ENCODE data around the gene NT5DC4.
A peak's percentile ranks its signal among the peaks of the same experiment; 100 is the strongest.

The NT5DC4 gene

DNA sequence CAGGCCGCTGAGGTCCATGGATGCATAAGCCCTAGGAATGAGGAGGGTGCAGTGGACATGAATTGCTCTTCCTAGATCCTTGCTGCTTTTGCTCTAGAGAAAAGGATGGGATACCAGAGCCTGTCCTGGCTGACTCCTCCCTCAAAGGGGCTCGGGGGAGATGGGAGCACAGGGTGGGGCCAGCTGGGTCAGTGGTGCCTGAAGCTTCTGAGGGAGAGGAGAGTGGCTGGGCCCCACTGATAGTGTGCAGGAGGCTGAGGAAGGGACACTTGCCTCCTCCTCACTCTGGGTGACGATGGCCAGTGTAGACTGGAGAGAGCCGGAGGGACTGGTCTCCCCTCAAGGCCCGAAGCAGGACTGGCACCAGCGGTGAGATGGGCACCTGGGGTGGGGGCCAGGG, at the start of gene NT5DC4:
Gene NT5DC4 (plus strand): TSS at position 236 of the 400 bp plus-strand sequence. CDS start 60 bp downstream, at position 296.
- DNase-seq (ENCODE audit: low spot score): no peak

DNA sequence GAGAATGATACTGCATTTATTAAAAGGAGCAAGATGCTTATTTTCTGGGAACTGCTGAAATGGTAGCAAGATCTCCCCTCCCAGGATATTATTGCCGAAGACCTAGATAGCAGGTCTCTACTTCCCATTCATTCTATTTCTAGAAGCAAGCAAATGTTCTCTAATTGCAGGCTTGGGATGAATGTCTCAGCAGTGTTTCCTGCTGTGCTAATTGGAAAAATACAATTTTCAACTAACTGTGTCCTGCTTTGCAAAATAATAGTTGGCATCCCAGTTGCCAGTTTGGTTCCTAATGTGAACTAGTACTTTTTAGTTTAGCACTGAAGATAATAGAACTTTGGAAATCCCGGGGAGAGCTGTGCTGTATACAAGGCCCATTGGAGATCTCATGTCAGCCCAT, 49.0 kb upstream of the NT5DC4 start:
- no peak for DNase-seq (ENCODE audit: low spot score)

DNA sequence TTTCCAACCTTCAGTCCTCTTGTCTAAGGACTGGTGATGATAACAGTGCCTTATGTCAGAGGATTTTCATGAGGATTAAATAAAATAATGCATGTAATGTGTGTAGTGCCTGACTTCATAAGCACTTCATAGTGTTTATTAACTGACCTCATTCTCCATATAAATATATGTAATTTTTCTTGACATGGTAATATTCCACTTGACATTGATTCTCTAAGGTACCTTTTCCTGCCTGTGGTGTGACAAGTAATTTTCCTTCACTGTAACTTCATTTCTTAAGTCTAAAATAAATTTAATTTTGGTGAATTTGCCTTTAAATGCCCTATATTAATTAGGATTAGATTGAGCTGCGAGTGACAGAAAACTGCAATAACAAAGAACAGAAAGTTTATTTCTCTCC, 47.8 kb upstream of the NT5DC4 start:
- DNase-seq (ENCODE audit: low spot score): no peak

DNA sequence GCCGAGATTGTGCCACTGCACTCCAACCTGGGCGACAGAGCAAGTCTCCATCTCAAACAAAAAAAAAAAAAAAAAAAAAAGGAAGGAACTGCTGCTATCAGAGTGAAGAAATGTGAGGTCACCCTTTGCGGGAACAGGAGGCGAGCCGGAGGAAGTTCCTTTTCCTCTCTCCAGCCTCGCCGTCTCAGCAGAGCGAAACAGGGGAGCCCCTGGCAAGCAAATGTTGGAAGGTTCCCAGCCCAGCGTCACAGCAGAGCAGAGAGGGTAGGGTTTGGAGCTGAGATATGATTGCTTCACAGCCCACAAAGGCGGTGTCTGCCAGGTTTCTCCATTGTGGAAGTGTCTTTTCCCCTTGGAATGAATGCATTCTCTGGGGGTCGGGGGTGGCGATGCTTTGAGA, 46.6 kb upstream of the NT5DC4 start:
- no peak for DNase-seq (ENCODE audit: low spot score)

DNA sequence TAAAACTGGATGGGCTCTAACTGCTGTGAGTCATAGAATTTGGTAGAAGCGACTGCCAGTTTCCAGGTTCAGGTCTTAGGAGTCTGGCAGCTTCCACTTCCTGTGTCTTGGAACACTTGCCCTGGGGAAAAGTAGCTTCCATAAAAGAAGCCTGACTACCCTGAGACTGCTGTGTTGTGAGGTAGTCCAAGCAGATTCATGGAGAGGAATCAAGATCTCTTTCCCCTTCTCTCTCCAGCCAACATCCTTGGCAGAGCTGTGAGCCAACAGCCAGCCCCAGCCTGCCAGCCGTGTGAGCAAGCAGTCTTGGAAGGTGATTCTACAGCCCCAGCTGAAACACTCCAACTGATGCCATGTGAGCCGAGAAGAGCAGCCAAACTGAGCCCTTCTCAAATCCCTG, 41.3 kb upstream of the NT5DC4 start:
- DNase-seq (ENCODE audit: low spot score): no peak

DNA sequence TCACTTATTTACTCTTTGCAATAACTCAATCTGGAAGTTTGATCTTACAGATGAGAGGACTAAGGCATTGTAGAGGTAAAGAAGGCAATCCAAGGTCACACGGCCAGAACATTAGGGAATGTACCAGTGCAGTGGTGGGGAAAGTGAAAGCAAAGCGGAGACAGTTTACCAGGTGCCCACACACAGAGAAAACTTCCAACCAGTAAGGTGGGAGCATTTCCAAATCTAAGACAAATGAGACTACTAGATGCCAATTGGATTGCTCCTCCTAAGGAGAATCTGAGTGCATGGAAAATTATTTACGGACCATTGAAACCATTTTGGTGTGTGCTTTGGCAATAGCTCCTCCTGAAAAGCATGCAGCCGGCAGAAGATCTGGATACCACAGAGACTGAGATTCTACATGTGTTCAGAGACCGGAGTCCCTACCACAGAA, 40.1 kb upstream of the NT5DC4 start:
- DNase-seq (ENCODE audit: low spot score): peak; percentile 22

DNA sequence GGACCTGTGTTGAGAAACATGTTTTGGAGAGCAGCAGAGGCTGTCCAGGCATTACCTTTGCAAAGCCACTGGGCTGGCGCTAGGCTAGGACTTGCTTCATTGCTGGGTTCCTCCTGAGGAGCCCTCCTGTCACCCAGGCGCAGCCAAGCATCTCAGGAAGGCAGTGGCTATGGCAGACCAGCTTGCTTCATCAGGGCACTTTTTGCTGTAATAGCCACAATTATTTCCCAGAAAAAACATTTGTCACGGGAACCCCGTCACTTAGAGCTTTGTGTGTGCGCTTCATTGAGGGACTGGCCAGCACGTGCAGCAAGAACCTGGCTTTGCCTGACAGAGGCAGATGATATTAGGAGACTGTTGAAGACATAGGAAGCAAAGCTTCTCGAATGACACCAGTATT, 38.7 kb upstream of the NT5DC4 start:
- no peak for DNase-seq (ENCODE audit: low spot score)

DNA sequence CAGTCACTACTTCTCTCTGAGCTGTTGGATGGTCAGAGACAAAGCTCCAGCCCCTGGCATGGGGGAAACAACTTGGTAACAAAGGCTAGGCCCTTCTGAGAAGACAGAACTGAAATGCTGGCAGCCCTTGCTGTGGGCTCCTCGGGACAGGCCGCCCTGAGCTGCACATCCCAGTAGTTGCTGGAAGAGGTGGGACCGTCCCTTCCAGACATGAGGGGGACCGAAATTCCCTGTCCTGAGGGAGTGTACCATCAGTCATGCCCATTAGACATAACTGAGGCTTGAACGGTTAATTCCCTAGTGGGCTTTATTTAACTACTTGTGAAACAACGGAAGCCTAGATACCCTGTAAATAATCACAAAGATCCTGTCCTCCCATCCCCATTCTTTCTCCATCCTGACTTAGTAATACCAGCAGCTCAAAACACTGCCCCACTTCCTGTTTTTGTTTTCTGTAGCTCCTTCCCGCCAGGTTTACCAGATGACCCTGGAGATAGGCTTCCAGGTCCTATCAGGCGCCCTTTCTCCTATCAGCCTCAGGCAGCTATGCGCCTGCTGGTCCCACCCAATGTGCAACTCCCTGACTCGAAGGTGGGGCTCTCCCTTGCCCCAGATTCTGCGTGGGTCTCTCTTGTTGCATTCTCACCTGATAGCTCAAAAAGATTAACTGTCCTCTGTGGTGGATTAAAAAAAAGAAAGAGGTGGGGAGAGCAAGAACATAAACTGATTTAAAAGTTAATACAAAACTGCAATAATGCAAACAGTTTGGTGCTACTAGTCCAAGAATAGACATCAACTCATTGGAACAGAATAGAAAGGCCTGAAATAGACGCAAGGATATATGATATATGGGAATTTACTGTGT, 37.0 kb upstream of the NT5DC4 start:
- DNase-seq (ENCODE audit: low spot score): no peak

DNA sequence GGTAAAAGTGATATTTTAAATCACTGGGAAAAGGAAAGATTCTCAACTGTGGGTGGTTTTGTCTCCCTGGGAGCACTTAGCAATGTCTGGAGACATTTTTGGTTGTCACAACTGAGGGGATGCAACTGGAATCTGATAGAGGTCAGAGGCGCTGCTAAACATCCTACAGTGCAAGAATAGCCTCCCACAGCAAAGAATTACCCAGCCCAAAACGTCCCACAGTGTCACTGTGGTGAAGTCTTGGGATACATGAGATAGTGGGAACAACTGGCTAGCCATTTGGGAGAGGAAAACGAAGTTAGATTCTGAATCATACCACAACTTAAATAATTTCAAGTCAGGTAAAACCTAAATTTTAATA, 36.4 kb upstream of the NT5DC4 start:
- no peak for DNase-seq (ENCODE audit: low spot score)

DNA sequence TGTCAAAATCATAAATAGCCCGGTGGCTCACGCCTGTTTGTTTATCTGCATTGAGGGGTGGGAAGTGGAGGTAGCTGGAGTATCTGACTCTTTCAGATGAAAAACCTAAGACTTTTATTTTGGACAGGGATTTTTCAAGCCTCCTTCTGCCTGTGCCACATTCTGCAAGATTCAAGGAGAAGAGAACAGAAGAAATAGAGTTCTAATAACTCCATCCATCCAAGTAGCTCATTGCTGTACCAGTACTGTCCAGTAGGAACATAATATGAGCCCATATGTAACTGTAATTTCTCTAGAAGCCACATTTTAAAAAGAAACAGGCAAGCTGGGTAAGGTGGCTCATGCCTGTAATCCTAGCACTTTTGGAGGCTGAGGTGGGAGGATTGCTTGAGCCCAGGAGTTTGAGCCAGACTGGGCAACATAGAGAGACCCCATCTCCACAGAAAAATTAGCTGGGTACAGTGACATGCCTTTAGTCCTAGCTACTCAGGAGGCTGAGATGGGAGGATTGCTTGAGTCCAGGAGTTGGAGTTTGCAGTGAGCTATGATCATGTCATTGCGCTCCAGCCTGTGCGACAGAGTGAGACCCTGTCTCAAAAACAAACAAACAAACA, 35.4 kb upstream of the NT5DC4 start:
- no peak for DNase-seq (ENCODE audit: low spot score)

DNA sequence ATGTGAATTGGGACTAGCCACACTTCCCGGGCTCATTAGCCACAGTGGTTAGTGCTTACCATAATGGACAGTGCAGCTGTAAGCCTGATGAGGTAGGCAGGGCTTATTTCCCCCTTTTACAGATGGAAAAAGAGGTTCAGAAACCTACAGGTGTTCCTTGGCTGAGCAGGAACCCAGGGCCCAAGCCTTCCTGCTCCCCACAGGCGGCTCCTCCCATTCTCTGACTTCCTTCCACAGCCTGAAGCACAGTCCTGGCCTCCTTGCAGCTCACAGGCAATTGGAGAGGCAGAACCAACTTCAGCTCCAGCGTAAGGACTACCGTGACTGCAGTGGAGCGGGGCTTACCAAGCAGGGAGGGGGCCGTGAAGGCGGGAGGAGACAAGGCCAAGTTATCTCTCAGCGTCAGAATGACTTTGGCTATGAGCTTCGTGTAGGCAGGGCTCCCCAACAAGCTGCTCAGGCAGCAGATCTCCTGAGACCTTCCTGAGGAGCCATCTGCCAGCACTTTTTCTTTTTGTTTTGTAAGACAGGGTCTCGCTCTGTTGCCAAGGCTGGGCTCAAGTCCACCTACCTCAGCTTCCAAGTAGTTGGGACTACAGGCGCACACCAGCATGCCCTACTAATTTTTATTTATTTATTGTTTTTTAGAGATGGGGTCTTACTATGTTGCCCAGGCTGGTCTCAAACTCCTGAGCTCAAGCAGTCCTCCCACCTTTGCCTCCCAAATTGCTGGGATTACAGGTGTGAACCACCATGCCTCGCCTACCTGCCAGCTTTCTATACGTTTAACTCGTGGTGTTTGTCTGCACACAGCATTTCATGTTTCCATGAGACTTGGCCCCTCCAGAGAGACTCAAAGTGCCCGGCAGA, 34.2 kb upstream of the NT5DC4 start:
- DNase-seq (ENCODE audit: low spot score): no peak

DNA sequence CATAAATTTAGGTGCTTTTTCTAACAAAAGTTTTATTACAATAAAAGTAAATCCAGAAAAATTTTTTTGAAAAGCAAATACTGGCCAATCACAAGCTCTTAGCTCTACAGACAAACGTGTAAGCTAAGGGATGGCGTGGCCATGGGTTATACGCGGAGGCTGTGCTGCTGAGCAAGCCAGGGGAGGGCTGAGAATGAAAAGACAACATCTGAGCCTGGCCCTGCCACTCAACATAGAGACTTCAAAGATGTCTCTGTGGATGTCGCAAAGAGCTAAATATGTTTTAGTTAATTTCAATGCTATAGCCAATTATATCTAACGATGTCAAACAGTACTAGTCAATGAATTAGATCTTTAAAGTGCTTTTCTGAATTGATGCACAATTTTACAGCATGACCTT, 33.3 kb upstream of the NT5DC4 start:
- no peak for DNase-seq (ENCODE audit: low spot score)

DNA sequence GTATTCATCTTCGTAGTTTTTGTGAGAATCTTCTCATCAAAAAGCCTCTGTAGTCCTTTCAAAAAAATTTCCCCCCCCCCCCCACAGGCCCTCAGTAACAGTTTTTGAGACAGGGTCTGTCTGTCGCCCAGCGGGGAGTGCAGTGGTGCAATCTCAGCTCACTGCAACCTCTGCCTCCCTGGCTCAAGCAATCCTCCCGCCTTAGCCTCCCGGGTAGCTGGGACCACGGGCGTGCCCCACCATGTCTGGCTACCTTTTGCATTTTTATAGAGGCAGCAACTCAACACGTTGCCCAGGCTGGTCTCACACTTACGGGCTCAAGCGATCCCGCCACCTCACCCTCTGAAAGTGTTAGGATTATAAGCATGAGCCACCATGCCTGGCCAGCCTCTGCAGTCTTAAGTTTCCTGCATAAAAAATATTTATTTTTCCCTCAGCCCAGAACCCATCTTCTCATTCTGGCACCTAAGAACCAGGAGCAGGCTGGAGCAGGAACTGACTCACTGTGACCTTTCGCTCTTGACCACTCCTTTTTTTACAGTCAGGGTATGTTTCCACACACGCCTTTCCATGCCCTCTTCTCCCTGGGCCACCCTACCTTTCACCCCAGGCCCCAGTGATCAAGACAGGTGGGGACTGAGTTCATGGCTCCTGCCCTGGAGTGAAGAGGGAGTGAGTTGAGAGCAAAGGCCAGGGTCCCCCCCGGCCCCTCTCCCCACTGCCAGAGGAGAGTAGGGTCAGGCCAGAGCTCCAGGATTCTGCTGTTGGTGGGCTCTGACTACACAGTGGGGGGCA, 32.5 kb upstream of the NT5DC4 start:
- DNase-seq (ENCODE audit: low spot score): no peak

DNA sequence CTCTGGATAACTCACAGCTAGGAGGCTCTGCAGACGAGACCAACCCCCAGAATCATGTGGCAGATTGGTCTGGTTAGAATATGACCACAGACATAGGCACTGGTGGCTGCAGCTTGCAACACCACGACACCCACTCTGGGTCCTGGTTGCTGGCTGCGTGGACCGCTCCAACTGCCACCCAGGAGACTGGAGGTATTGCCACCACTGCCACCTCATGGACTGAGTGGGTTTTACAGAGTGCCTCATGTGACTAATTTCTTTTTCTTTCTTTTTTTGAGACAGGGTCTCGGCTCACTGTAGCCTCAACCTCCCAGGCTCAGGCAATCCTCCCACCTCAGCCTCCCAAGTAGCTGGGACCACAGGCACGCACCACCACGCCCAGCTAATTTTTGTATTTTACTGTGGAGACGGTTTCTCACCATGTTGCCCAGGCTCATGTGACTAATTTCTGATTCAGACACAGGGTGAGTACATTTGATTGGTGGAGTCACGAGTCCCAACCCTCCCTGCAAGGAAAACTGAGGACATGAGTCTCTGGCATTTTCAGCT, 29.9 kb upstream of the NT5DC4 start:
- peak; percentile 78 for DNase-seq (ENCODE audit: low spot score)

DNA sequence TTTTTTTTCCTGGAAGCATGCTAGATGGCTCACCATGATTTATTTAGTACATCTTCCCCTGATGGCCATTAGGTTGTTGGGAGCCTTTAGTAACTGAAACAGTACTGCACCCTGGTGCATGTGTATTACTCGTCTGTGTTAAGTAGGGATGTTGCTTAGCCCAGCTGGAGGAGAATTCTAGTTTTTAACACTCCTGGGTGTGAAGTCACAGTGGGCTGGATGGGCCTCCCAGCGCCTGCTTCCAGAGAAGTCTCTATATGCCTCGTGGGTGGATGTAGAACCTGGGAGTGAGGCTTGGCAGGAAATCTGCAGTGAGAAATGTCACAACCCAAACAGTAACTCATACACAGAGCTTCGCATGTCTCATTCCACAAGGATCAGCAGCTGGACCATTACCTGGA, 28.9 kb upstream of the NT5DC4 start:
- DNase-seq (ENCODE audit: low spot score): no peak

DNA sequence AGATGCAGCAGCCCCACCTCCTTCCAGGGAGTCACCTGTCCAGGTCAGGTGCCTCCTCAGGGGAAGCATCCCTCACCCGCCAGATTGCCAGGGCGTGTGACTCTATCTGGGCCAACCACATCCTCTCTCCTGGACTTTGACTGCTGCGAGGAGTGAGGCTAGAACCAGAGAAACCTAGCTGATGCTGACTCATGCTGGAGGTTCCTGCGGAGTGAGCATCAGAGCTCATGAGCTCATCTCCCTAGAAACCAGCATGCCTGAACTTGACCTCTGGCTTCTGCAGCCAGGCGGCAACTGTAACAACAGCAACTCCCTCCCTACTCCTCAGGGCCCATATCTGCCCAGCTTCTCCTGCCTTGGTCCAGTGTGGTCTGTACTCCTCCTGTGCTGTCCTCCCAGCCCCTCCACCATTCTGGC, 28.3 kb upstream of the NT5DC4 start:
- peak; percentile 99 for DNase-seq (ENCODE audit: low spot score)

DNA sequence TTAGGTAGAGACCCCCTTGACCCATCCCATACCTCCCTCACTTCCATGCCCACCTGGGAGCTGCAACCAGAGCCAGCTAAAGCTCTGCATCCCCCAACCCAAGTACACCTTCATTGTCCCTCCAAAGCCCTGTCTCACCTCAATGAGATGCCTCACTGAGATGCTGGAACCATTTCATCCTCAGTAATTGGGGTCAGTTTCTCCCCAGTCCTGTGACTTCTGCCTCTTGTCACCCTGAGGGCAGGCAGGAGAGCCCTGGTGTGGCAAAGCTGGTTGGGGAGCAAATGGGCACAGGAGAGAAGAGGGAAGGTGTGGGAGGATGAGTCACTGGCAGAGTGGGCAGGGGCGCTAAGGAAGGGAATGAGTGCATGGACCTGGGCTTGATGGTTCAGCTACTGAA, 27.9 kb upstream of the NT5DC4 start:
- peak; percentile 59 for DNase-seq (ENCODE audit: low spot score)

DNA sequence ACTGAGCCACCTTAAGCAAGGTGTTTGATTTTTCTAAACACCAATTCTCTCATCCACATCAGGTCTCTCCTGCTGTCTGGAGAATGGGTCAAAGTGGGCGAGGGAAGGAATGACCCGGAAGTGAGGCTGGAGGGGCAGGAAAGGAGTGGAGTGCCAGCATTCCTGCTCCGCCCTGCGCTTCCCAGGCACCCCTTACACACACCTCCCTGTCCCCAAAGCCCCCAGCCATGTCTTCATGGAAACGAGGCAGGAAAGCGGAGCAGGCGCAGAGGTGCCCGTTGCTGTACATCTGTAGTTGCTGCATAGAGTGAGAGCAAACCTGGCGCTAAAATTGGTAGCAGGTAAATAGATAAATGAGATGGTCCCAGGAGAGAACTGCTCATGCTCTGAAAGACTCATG, 27.2 kb upstream of the NT5DC4 start:
- DNase-seq (ENCODE audit: low spot score): no peak

DNA sequence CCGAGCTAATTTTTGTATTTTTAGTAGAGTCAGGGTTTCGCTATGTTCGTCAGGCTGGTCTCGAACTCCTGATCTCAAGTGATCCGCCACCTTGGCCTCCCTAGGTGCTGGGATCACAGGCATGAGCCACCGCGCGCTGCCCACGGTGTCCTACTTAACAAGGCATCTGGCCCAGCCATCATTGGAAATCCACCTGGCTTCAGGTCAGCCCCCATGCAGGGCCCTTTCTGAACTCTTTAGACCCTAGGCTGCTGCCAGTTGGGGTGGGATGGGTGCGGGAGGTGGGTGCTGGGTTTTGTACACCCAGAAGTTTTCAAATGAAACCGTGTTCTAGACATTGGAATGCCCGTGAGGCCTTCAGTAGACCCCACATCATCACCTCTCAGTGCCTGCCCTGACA, 26.6 kb upstream of the NT5DC4 start:
- DNase-seq (ENCODE audit: low spot score): no peak

DNA sequence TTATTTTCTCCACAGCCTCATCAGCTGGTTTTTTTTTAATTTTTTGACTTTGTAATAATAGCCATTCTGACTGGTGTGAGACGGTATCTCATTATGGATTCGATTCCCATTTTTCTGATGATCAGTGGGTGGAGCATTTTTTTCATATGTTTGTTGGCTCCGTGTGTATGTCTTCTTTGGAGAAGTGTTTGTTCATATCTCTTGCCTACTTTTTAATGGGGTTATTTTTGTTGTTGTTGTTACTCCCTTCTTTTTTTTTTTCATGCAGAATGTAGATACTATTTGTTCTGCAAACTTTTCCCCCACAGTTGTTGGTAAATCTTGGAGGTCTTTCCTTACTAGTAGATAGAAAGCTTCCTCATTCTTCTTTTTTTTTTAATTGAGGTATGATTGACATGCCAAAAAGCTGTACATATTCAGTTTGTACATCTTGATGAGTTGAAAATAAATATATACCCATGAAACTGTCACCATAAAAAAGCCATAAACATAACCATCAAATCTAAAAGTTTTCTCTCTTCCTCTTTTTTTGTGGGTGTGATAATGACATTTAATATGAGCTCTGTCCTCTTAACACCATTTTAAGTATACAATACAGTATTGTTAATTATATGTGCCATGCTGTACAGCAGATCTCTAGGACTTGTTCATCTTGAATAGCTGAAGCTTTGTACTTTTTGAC, 21.8 kb upstream of the NT5DC4 start:
- DNase-seq (ENCODE audit: low spot score): no peak

Data from kidney tubule cell (primary cell).